ENCODE measurements around the gene WIF1.

Gene WIF1

GRCh38 chr12:65016881-65017650 lies 104.0 kb downstream of the WIF1 start:
- TF ChIP-seq POLR2A (IDR thresholded peaks at IDR 0.05; ENCODE audit: low read depth, low read length) (no peak), POLR2AphosphoS5 (IDR thresholded peaks at IDR 0.05; ENCODE audit: low read depth, low read length) (no peak), TAF1 (IDR thresholded peaks at IDR 0.05; ENCODE audit: borderline replicate concordance, low read depth, low read length) (no peak)
- no peak for FAIRE-seq
- DNase-seq (ENCODE audit: insufficient read length) = no peak

- no peak for FAIRE-seq
- TF ChIP-seq TAF1 (IDR thresholded peaks at IDR 0.05; ENCODE audit: borderline replicate concordance, low read depth, low read length) (no peak), POLR2A (IDR thresholded peaks at IDR 0.05; ENCODE audit: low read depth, low read length) (no peak), POLR2AphosphoS5 (IDR thresholded peaks at IDR 0.05; ENCODE audit: low read depth, low read length) (no peak)
- DNase-seq (ENCODE audit: insufficient read length) = no peak
Measured at GRCh38 chr12:65015850-65016249, 105.3 kb downstream of the WIF1 start.

- TF ChIP-seq POLR2A (IDR thresholded peaks at IDR 0.05; ENCODE audit: low read depth, low read length) = no peak
- no peak for TF ChIP-seq TAF1 (IDR thresholded peaks at IDR 0.05; ENCODE audit: borderline replicate concordance, low read depth, low read length)
- TF ChIP-seq POLR2AphosphoS5 (IDR thresholded peaks at IDR 0.05; ENCODE audit: low read depth, low read length) = no peak
- DNase-seq (ENCODE audit: insufficient read length) = no peak
- FAIRE-seq = no peak
Measured at GRCh38 chr12:65014504-65015271, 106.4 kb downstream of the WIF1 start.

GRCh38 chr12:65010437-65010836 lies 110.7 kb downstream of the WIF1 start:
- TF ChIP-seq POLR2AphosphoS5 (IDR thresholded peaks at IDR 0.05; ENCODE audit: low read depth, low read length) (no peak), TAF1 (IDR thresholded peaks at IDR 0.05; ENCODE audit: borderline replicate concordance, low read depth, low read length) (no peak), POLR2A (IDR thresholded peaks at IDR 0.05; ENCODE audit: low read depth, low read length) (no peak)
- FAIRE-seq = no peak
- no peak for DNase-seq (ENCODE audit: insufficient read length)

- FAIRE-seq = no peak
Measured at GRCh38 chr12:65005716-65006115, 115.4 kb downstream of the WIF1 start.

GRCh38 chr12:65004270-65004669 lies 116.8 kb downstream of the WIF1 start:
- no peak for FAIRE-seq
- TF ChIP-seq POLR2AphosphoS5 (IDR thresholded peaks at IDR 0.05; ENCODE audit: low read depth, low read length) (no peak), TAF1 (IDR thresholded peaks at IDR 0.05; ENCODE audit: borderline replicate concordance, low read depth, low read length) (no peak), POLR2A (IDR thresholded peaks at IDR 0.05; ENCODE audit: low read depth, low read length) (no peak)
- DNase-seq (ENCODE audit: insufficient read length) = no peak

More at GRCh38 chr12:65005716-65006115, 115.4 kb downstream of the WIF1 start:
- DNase-seq (ENCODE audit: insufficient read length) = no peak
- no peak for TF ChIP-seq TAF1 (IDR thresholded peaks at IDR 0.05; ENCODE audit: borderline replicate concordance, low read depth, low read length)
- TF ChIP-seq POLR2AphosphoS5 (IDR thresholded peaks at IDR 0.05; ENCODE audit: low read depth, low read length) = no peak
- TF ChIP-seq POLR2A (IDR thresholded peaks at IDR 0.05; ENCODE audit: low read depth, low read length) = no peak
